Pancreas (tissue), 10 donors: ENCODE results near the gene MKKS. TPM values are rescaled to one million over a fixed set of nuclear protein-coding genes. Genes with fewer than 3 reads are reported as not detected.

Experiments
- ATAC-seq, 4 donors: fragments of 200-7000 bp; cut with Tn5 transposase; one replicate each; pipeline versions ENCODE4 v1.8.0 to v1.9.1; 2020; ENCODE audit warnings: mild to moderate bottlenecking in 4 of 4, moderate library complexity in 4 of 4
- DNase-seq, 6 donors: peaks; one replicate each; pipeline ENCODE4 v3.0.0-alpha.2; 2020
- FAIRE-seq: peaks from 2 replicates; lab custom pipeline; 2012; peaks lifted over from hg19 to GRCh38; lab: Jason Lieb, UNC
- H3K27ac ChIP-seq, 4 donors: fragments of 200-600 bp; sonication (generic); 1 replicate in 3 of 4; 2 replicates in 1 of 4; pipeline versions ENCODE4 v1.5.0 to v1.8.0; 2020
- H3K27me3 ChIP-seq, 4 donors: fragments of 200-600 bp; one replicate each; pipeline ENCODE4 v1.8.0; 2021
- H3K36me3 ChIP-seq, 3 donors: fragments of 200-600 bp; sonication (generic) in 1 of 3; one replicate each; pipeline versions ENCODE4 v1.5.0 to v1.8.0; 2020 to 2021
- H3K4me1 ChIP-seq, 3 donors: fragments of 200-600 bp; one replicate each; pipeline ENCODE4 v1.8.0; 2021
- H3K4me3 ChIP-seq, 4 donors: fragments of 200-600 bp; sonication (generic) in 2 of 4; one replicate each; pipeline versions ENCODE4 v1.5.0 to v1.8.0; 2020 to 2021
- H3K9me3 ChIP-seq, 4 donors: fragments of 200-600 bp; one replicate each; pipeline ENCODE4 v1.8.0; 2021
- CTCF ChIP-seq, 4 donors: fragments of 200-600 bp; sonication (generic) in 3 of 4; IDR thresholded peaks; one replicate each; pipeline versions ENCODE4 v1.5.0 to v1.8.0; 2021; ENCODE audit warnings: antibody characterized with exemption in 4 of 4
- WGBS, 2 donors: extraction: QIAGEN DNeasy Blood & Tissue Kit; methylation state at CpG; one replicate each; pipeline ENCODE4 v1.1.7; 2013; 5-methylcytosine and 5-hydroxymethylcytosine counted together
- intact Hi-C, 3 donors: fragments of 100-400 bp; cut with DNase I; formaldehyde crosslinking; loops; one replicate each; pipeline versions ENCODE4 v1.11.1 to v1.14.2; 2022
- polyA plus RNA-seq, 2 donors: library from polyadenylated mRNA; stranded (reverse); fragments of 200-250 nt; gene quantifications; one replicate each; pipeline ENCODE4 v1.2.3, GENCODE V29; 2013
- total RNA-seq, 6 donors: library from RNA; stranded (reverse); fragmentation: NEBNext Ultra II Directional in 4 of 6; extraction: Animal tissue kit (Norgen Biotek cat#: 25700) in 4 of 6; gene quantifications; one replicate each; pipeline versions ENCODE4 v1.2.1 to v1.2.4, GENCODE V29; 2021 to 2023
- donor health status: healthy with polysubstance abuse.
- donor health status: DM: no; HTN: no; CAD: no; lungs with moderate emphysema.
- donor health status: DM: no; HTN: no; CAD: no.
- donor health status: control.
- donor health status: control.
- donor health status: Bipolar disorder and iron deficiency.
- donor health status: DM: yes; HTN: yes; CAD: no.
- donor health status: DM: no; HTN: no; CAD: no.
- donor health status: DM: no; HTN: no; CAD: no.
- donor health status: DM: yes; HTN: yes; CAD: no.

The MKKS gene
- total and polyA plus RNA-seq, 8 donors: 5.3 to 15.3 (median 7.4) TPM

GRCh38 chr20:10429443-10429981 is 4.5 kb downstream of the MKKS start:
- H3K4me1 ChIP-seq: peaks cover 0 to 13% (median 8%) of the 10 kb centered on the region in 3 donors
- no peak overlapping the region for H3K4me3 ChIP-seq
- no peak for FAIRE-seq
- no peak overlapping the region for H3K27ac ChIP-seq
- H3K36me3 ChIP-seq: no peaks in the 10 kb centered on the region
- DNase-seq: no peak
- H3K27me3 ChIP-seq: no peaks in the 10 kb centered on the region
- no peak for ATAC-seq
- WGBS, 2 donors: 83 to 90% methylated on average over 5 of the region's 5 CpGs
- TF ChIP-seq CTCF (IDR thresholded peaks at IDR 0.05): no peak
- intact Hi-C loops: loop anchor here in 1 of 3 donors (5.0 kb wide), 1 partner anchor 452 kb away; no protein-coding TSS in a partner anchor
- no peaks in the 10 kb centered on the region for H3K9me3 ChIP-seq

- TF ChIP-seq CTCF (IDR thresholded peaks at IDR 0.05): no peak
Measured at GRCh38 chr20:10428008-10428407, 6.0 kb downstream of the MKKS start.

GRCh38 chr20:10427060-10427692 is 6.8 kb downstream of the MKKS start:
- peak; percentile 59 to 81 (median 74) for ATAC-seq
- Histone ChIP-seq H3K27ac (no peak overlapping the region), H3K9me3 (no peaks in the 10 kb centered on the region), H3K4me1 (peaks cover 7 to 24% (median 19%) of the 10 kb centered on the region in 3 donors), H3K27me3 (no peaks in the 10 kb centered on the region), H3K4me3 (no peak overlapping the region), H3K36me3 (no peaks in the 10 kb centered on the region)
- intact Hi-C loops: loop anchor here in 1 of 3 donors (5.0 kb wide), 1 partner anchor 450 kb away; no protein-coding TSS in a partner anchor
- WGBS, 2 donors: 13 to 14% methylated on average over 3 of the region's 3 CpGs
- DNase-seq: peak in 5 of 6 donors; percentile 16 to 66 (median 44)
- TF ChIP-seq CTCF (IDR thresholded peaks at IDR 0.05): peak; percentile 28 to 58 (median 56)
- FAIRE-seq: peak; percentile 81

More at GRCh38 chr20:10428008-10428407, 6.0 kb downstream of the MKKS start:
- intact Hi-C loops: loop anchor here in 1 of 3 donors (5.0 kb wide), 1 partner anchor 451 kb away; no protein-coding TSS in a partner anchor
- Histone ChIP-seq H3K4me3 (no peak overlapping the region), H3K27me3 (no peaks in the 10 kb centered on the region), H3K27ac (no peak overlapping the region), H3K9me3 (no peaks in the 10 kb centered on the region), H3K36me3 (no peaks in the 10 kb centered on the region), H3K4me1 (peaks cover 7 to 22% (median 21%) of the 10 kb centered on the region in 3 donors)
- DNase-seq (no peak), ATAC-seq (no peak), FAIRE-seq (no peak)

GRCh38 chr20:10423735-10424134 is 10.3 kb downstream of the MKKS start:
- Histone ChIP-seq H3K9me3 (no peaks in the 10 kb centered on the region), H3K4me1 (peaks cover 7 to 28% (median 11%) of the 10 kb centered on the region in 3 donors), H3K27me3 (no peaks in the 10 kb centered on the region), H3K4me3 (no peak overlapping the region), H3K27ac (peak overlapping the region in 2 of 4 donors; percentile 30 to 44), H3K36me3 (no peaks in the 10 kb centered on the region)
- FAIRE-seq (no peak), DNase-seq (no peak), ATAC-seq (peak; percentile 41 to 75 (median 70))
- TF ChIP-seq CTCF (IDR thresholded peaks at IDR 0.05): no peak
- intact Hi-C loops: no loop called here
- WGBS, 2 donors: 16 to 28% methylated on average over 2 of the region's 2 CpGs
